Ascending aorta (tissue), 2 donors: ENCODE data around the gene CTNS. TPM values are rescaled to one million over a fixed set of nuclear protein-coding genes. Genes with fewer than 3 reads are reported as not detected.
A peak's percentile ranks its signal among the peaks of the same experiment; 100 is the strongest.

Experiments
- DNase-seq, 2 donors: peaks; one replicate each; pipeline ENCODE4 v3.0.0-alpha.2; 2019; ENCODE audit warnings: low spot score in 2 of 2
- H3K27ac ChIP-seq, 2 donors: fragments of 200-600 bp; sonication (generic); one replicate each; pipeline ENCODE4 v1.5.1; 2016 to 2017; ENCODE audit warnings: mild to moderate bottlenecking in 1 of 2
- H3K27me3 ChIP-seq: fragments of 200-600 bp; sonication (generic); one replicate; pipeline ENCODE4 v1.5.1; 2017
- H3K36me3 ChIP-seq, 2 donors: fragments of 200-600 bp; sonication (generic); one replicate each; pipeline ENCODE4 v1.5.1; 2016
- H3K4me1 ChIP-seq, 2 donors: fragments of 200-600 bp; sonication (generic); one replicate each; pipeline ENCODE4 v1.5.1; 2016 to 2017; ENCODE audit warnings: mild to moderate bottlenecking in 1 of 2
- H3K4me3 ChIP-seq, 2 donors: fragments of 200-600 bp; sonication (generic); one replicate each; pipeline ENCODE4 v1.5.1; 2016 to 2017; ENCODE audit warnings: mild to moderate bottlenecking in 1 of 2
- H3K9me3 ChIP-seq, 2 donors: fragments of 200-600 bp; sonication (generic); one replicate each; pipeline ENCODE4 v1.5.1; 2016
- CTCF ChIP-seq, 3 experiments: fragments of 200-600 bp in 2 of 3; fragments of 450-650 bp in 1 of 3; sonication (generic) in 2 of 3; IDR thresholded peaks; one replicate each; pipeline ENCODE4 v1.5.1; 2016 to 2019; ENCODE audit warnings: antibody characterized with exemption in 3 of 3, mild to moderate bottlenecking in 1 of 3, moderate library complexity in 1 of 3
- intact Hi-C: fragments of 100-400 bp; cut with DNase I; formaldehyde crosslinking; loops from one replicate; pipeline ENCODE4 v1.15.1; 2023
- total RNA-seq: library from RNA; depleted of rRNA; stranded (reverse); fragments of >200 nt; gene quantifications from one replicate; pipeline ENCODE4 v1.1.0, GENCODE V29; 2016

The CTNS gene
- total RNA-seq, 1 donor from 2014 or later: 16.7 TPM

GRCh38 chr17:3667366-3668278 lies 31.1 kb downstream of the CTNS start:
- Histone ChIP-seq H3K36me3 (peaks cover 22% of the 10 kb centered on the region in 2 donors), H3K27ac (peak overlapping the region; percentile 97 to 98), H3K4me3 (peak overlapping the region; percentile 86 to 99), H3K27me3 (no peaks in the 10 kb centered on the region), H3K4me1 (peaks cover 12 to 16% of the 10 kb centered on the region in 2 donors), H3K9me3 (no peaks in the 10 kb centered on the region)
- intact Hi-C loops: loop anchor here (1.0 to 10.0 kb wide), 5 partner anchors 31 to 1273 kb away; partner anchors contain the start of genes CTNS, HASPIN, NCBP3 and SHPK
- DNase-seq: peak; percentile 41 to 94
- peak in 1 of 3 experiments; percentile 3 for TF ChIP-seq CTCF (IDR thresholded peaks at IDR 0.05)

GRCh38 chr17:3668279-3669084 lies 31.9 kb downstream of the CTNS start, which contains the start of the genes EMC6 and TAX1BP3:
TSS of gene EMC6 (plus strand) at chr17:3668812. CDS start at chr17:3669147, 335 bp downstream.
TSS of gene TAX1BP3 (minus strand) at chr17:3668578. CDS start at chr17:3668526, 52 bp downstream.
- DNase-seq: peak; percentile 93 to 99
- peaks cover 14 to 16% of the 10 kb centered on the region in 2 donors for H3K36me3 ChIP-seq
- intact Hi-C loops: loop anchor here (1.0 to 10.0 kb wide), 5 partner anchors 32 to 1274 kb away; partner anchors contain the start of genes CTNS, HASPIN, NCBP3 and SHPK
- TF ChIP-seq CTCF (IDR thresholded peaks at IDR 0.05): no peak
- H3K27ac ChIP-seq: peak within 1 kb of the TSS; percentile 97 to 98
- H3K4me1 ChIP-seq: peaks cover 12 to 16% of the 10 kb centered on the region in 2 donors
- peak within 1 kb of the TSS; percentile 86 to 99 for H3K4me3 ChIP-seq
- H3K9me3 ChIP-seq: no peaks in the 10 kb centered on the region
- no peaks in the 10 kb centered on the region for H3K27me3 ChIP-seq

GRCh38 chr17:3669085-3669347 lies 32.5 kb downstream of the CTNS start:
- intact Hi-C loops: loop anchor here (10.0 kb wide), 3 partner anchors 176 to 1274 kb away; partner anchors contain the start of gene NCBP3
- DNase-seq: no peak
- Histone ChIP-seq H3K4me3 (peak overlapping the region; percentile 86 to 99), H3K9me3 (no peaks in the 10 kb centered on the region), H3K27me3 (no peaks in the 10 kb centered on the region), H3K36me3 (peaks cover 8 to 10% of the 10 kb centered on the region in 2 donors), H3K4me1 (peaks cover 12 to 16% of the 10 kb centered on the region in 2 donors), H3K27ac (peak overlapping the region; percentile 97 to 98)
- TF ChIP-seq CTCF (IDR thresholded peaks at IDR 0.05): no peak

GRCh38 chr17:3669548-3669947 lies 33.0 kb downstream of the CTNS start:
- no peak for TF ChIP-seq CTCF (IDR thresholded peaks at IDR 0.05)
- Histone ChIP-seq H3K4me1 (peaks cover 12 to 16% of the 10 kb centered on the region in 2 donors), H3K36me3 (peaks cover 3 to 5% of the 10 kb centered on the region in 2 donors), H3K9me3 (no peaks in the 10 kb centered on the region), H3K4me3 (peak overlapping the region; percentile 86 to 99), H3K27me3 (no peaks in the 10 kb centered on the region), H3K27ac (no peak overlapping the region)
- DNase-seq: no peak
- intact Hi-C loops: loop anchor here (10.0 kb wide), 3 partner anchors 175 to 1275 kb away; partner anchors contain the start of gene NCBP3

GRCh38 chr17:3672571-3672970 lies 36.0 kb downstream of the CTNS start:
- no peaks in the 10 kb centered on the region for H3K9me3 ChIP-seq
- no peak overlapping the region for H3K4me3 ChIP-seq
- no peak for TF ChIP-seq CTCF (IDR thresholded peaks at IDR 0.05)
- no peaks in the 10 kb centered on the region for H3K27me3 ChIP-seq
- H3K27ac ChIP-seq: no peak overlapping the region
- intact Hi-C loops: no loop called here
- no peaks in the 10 kb centered on the region for H3K36me3 ChIP-seq
- DNase-seq: no peak
- peaks cover 7 to 9% of the 10 kb centered on the region in 2 donors for H3K4me1 ChIP-seq
